ENCODE results near the gene EDC3.

The EDC3 gene

GRCh38 chr15:74627766-74628165 lies 68.1 kb downstream of the EDC3 start:
- no peak for DNase-seq (ENCODE audit: low spot score)
- no peak for TF ChIP-seq CTCF (IDR thresholded peaks at IDR 0.05; ENCODE audit: extremely low read depth, missing control alignments)

- TF ChIP-seq CTCF (IDR thresholded peaks at IDR 0.05; ENCODE audit: extremely low read depth, missing control alignments), result no peak
- no peak for DNase-seq (ENCODE audit: low spot score)
Measured at GRCh38 chr15:74626752-74627692, 68.8 kb downstream of the EDC3 start.

GRCh38 chr15:74626336-74626735 lies 69.5 kb downstream of the EDC3 start:
- no peak for DNase-seq (ENCODE audit: low spot score)
- TF ChIP-seq CTCF (IDR thresholded peaks at IDR 0.05; ENCODE audit: extremely low read depth, missing control alignments), result no peak

GRCh38 chr15:74625693-74626092 lies 70.1 kb downstream of the EDC3 start:
- no peak for TF ChIP-seq CTCF (IDR thresholded peaks at IDR 0.05; ENCODE audit: extremely low read depth, missing control alignments)
- DNase-seq (ENCODE audit: low spot score), result no peak

GRCh38 chr15:74624020-74624602 lies 71.7 kb downstream of the EDC3 start:
- no peak for DNase-seq (ENCODE audit: low spot score)
- TF ChIP-seq CTCF (IDR thresholded peaks at IDR 0.05; ENCODE audit: extremely low read depth, missing control alignments), result no peak

- no peak for TF ChIP-seq CTCF (IDR thresholded peaks at IDR 0.05; ENCODE audit: extremely low read depth, missing control alignments)
- no peak for DNase-seq (ENCODE audit: low spot score)
Measured at GRCh38 chr15:74622758-74623157, 73.1 kb downstream of the EDC3 start.

- no peak for TF ChIP-seq CTCF (IDR thresholded peaks at IDR 0.05; ENCODE audit: extremely low read depth, missing control alignments)
- no peak for DNase-seq (ENCODE audit: low spot score)
Measured at GRCh38 chr15:74621936-74622335, 73.9 kb downstream of the EDC3 start.
